HG02938 (cell line): Measurements from ENCODE around the gene ICAM4.
A peak's percentile ranks its signal among the peaks of the same experiment; 100 is the strongest.
"Not testable (repeated sequence)": the region's sequence is repeated elsewhere in the genome, so short reads cannot be mapped to it uniquely, and the experiment has no call there.

ENCODE experiments used
- ATAC-seq: cut with Tn5 transposase; IDR thresholded peaks from one replicate; pipeline ENCODE4 v1.9.1; 2021; ENCODE audit warnings: mild to moderate bottlenecking, moderate library complexity; ENCODE audit not compliant: unreplicated experiment

ICAM4 gene

GRCh38 chr19:10286803-10287737 lies at the start of gene ICAM4:
ICAM4 (plus strand) TSS chr19:10286955; CDS start chr19:10287013, 58 bp downstream.
- no peak for ATAC-seq

- ATAC-seq: no peak
Measured at GRCh38 chr19:10237702-10238101, 49.1 kb upstream of the ICAM4 start.

- no peak for ATAC-seq
Measured at GRCh38 chr19:10238172-10238783, 48.5 kb upstream of the ICAM4 start.

GRCh38 chr19:10241826-10242449 lies 44.8 kb upstream of the ICAM4 start:
- ATAC-seq: not testable (repeated sequence)

GRCh38 chr19:10243606-10244005 lies 43.1 kb upstream of the ICAM4 start:
- ATAC-seq: no peak

GRCh38 chr19:10245189-10245939 lies 41.4 kb upstream of the ICAM4 start:
- no peak for ATAC-seq

GRCh38 chr19:10246511-10246910 lies 40.2 kb upstream of the ICAM4 start:
- ATAC-seq: no peak

GRCh38 chr19:10251792-10252694 lies 34.7 kb upstream of the ICAM4 start, which contains the start of gene MRPL4:
MRPL4 (plus strand) TSS chr19:10252214; CDS start chr19:10252254, 40 bp downstream.
- peak; percentile 73 for ATAC-seq

GRCh38 chr19:10252707-10253106 lies 34.0 kb upstream of the ICAM4 start:
- ATAC-seq: no peak

GRCh38 chr19:10254244-10254643 lies 32.5 kb upstream of the ICAM4 start:
- no peak for ATAC-seq

GRCh38 chr19:10255358-10255757 lies 31.4 kb upstream of the ICAM4 start:
- ATAC-seq: no peak

- ATAC-seq: no peak
Measured at GRCh38 chr19:10256551-10256950, 30.2 kb upstream of the ICAM4 start.

- no peak for ATAC-seq
Measured at GRCh38 chr19:10256970-10257615, 29.7 kb upstream of the ICAM4 start.

GRCh38 chr19:10258080-10258710 lies 28.6 kb upstream of the ICAM4 start:
- no peak for ATAC-seq

- no peak for ATAC-seq
Measured at GRCh38 chr19:10259162-10259905, 27.4 kb upstream of the ICAM4 start.

GRCh38 chr19:10260141-10260584 lies 26.6 kb upstream of the ICAM4 start:
- ATAC-seq: no peak

- no peak for ATAC-seq
Measured at GRCh38 chr19:10262771-10263170, 24.0 kb upstream of the ICAM4 start.

GRCh38 chr19:10266706-10267105 lies 20.0 kb upstream of the ICAM4 start:
- no peak for ATAC-seq
